ENCODE measurements around the gene FBXO33. TPM values are rescaled to one million over a fixed set of nuclear protein-coding genes. Genes with fewer than 3 reads are reported as not detected.

FBXO33 gene
- total RNA-seq, 1 experiment from 2014 or later, result 9.7 TPM

DNA sequence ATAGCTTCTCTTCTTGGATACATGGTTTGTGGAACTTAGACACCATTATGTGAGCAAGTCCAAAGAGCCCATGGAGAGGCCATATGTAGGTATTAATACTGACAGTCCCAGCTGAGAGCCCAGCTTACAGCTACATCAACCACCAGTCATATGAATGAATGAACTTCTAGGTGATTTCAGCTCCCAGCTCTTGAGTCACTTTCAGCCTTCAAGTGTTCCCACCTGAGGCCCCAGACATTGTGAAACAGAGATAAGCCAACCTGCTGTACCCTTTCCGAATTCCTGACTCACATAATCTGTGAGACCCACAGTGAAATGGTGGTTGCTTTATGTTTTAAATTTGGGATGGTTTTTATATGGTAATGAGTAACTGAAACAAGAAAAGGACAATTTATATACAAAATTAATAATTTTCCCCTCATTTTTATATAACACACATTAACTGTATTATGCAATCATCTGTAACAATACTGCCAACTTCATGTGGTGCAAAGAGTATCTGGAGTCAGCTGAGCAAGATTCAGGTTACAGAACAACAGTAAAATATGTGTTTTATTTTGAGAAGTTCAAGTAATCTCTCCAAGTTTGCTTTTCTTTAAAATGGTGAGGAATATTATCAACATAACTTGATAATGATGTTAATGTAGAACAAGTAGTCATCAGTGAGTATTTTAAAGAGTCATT lies 27.7 kb upstream of the FBXO33 start:
- Histone ChIP-seq H3K4me2 (ENCODE audit: low read length) (no peak overlapping the region), H3K9me2 (ENCODE audit: insufficient read depth) (no peaks in the 10 kb centered on the region), H4K20me1 (ENCODE audit: insufficient read depth) (no peaks in the 10 kb centered on the region), H3K4me1 (ENCODE audit: control insufficient read depth in 1 of 2, insufficient read depth in 2 of 2, low read length in 2 of 2) (no peaks in the 10 kb centered on the region), H3K36me3 (ENCODE audit: control insufficient read depth in 1 of 2, insufficient read depth in 2 of 2, low read length in 2 of 2) (no peaks in the 10 kb centered on the region), H3K27ac (ENCODE audit: low read depth, low read length) (no peak overlapping the region), H3K27me3 (ENCODE audit: insufficient read depth, low read length) (no peaks in the 10 kb centered on the region), H3K9ac (ENCODE audit: low read length) (no peak overlapping the region), H2AFZ (ENCODE audit: low read depth, low read length, poor library complexity, severe bottlenecking) (no peak overlapping the region), H3K4me3 (replicated peaks in 1 of 2; ENCODE audit: low read depth in 1 of 2, low read length in 2 of 2) (no peak overlapping the region), H3K79me2 (ENCODE audit: insufficient read depth, low read length) (no peaks in the 10 kb centered on the region), H3K9me3 (ENCODE audit: control insufficient read depth in 1 of 2, insufficient read depth in 1 of 2, low read depth in 1 of 2, low read length in 2 of 2) (no peaks in the 10 kb centered on the region)
- TF ChIP-seq CEBPB (IDR thresholded peaks at IDR 0.05; ENCODE audit: low read depth) (0 out of 2 replicates have a peak, but pooled peaks have one; percentile 36), SP1 (IDR thresholded peaks at IDR 0.05; ENCODE audit: low read depth) (no peak), SIN3A (IDR thresholded peaks at IDR 0.05; ENCODE audit: low read depth) (no peak), ELF1 (IDR thresholded peaks at IDR 0.05; ENCODE audit: borderline replicate concordance, low read depth) (no peak), REST (IDR thresholded peaks at IDR 0.05; ENCODE audit: low read depth) (no peak)
- BruUV-seq (replicated peaks), result no TSS peak
- ChIA-PET POLR2A (no interaction called here), CTCF (interaction anchor here (1.0 to 1.5 kb wide), 2 partner anchors 9 to 44 kb away, joined by 3 to 4 read pairs; no protein-coding TSS in a partner anchor), RAD21 (ENCODE audit: low non-redundant PET in 1 of 2, low total read pairs in 2 of 2, uncharacterized antibody in 2 of 2, unreplicated experiment in 2 of 2) (no interaction called here)
- intact Hi-C loops (cut with micrococcal nuclease), result no loop called here
- no peak for DNase-seq (ENCODE audit: low read depth, low spot score)
- ATAC-seq, result no peak

DNA sequence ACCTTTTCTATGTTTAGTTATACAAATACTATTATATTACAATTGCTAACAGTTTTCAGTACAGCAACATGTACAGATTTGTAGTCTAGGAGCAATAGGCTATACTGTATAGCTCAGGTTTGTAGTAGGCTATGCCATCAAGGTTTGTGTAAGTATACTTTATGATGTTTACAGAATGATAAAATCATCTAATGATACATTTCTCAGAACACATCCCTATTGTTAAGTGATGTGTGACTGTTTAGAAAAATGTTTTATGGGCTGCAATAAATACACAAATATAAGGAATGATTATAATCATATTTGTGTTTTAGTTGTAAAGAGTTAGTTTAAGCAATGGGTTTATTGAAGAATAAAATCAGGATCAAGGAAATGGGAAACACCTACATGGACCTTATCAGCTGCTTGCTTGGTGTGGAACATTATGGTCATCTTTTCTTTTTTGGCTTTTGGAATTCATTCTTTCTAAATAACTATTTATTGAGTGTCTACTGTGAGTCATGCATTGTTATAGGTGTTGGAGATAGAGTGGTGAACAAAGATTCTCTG lies 24.5 kb upstream of the FBXO33 start:
- Histone ChIP-seq H3K36me3 (ENCODE audit: control insufficient read depth in 1 of 2, insufficient read depth in 2 of 2, low read length in 2 of 2) (no peaks in the 10 kb centered on the region), H2AFZ (ENCODE audit: low read depth, low read length, poor library complexity, severe bottlenecking) (no peak overlapping the region), H3K79me2 (ENCODE audit: insufficient read depth, low read length) (no peaks in the 10 kb centered on the region), H3K27ac (ENCODE audit: low read depth, low read length) (no peak overlapping the region), H3K9me2 (ENCODE audit: insufficient read depth) (no peaks in the 10 kb centered on the region), H3K9me3 (ENCODE audit: control insufficient read depth in 1 of 2, insufficient read depth in 1 of 2, low read depth in 1 of 2, low read length in 2 of 2) (no peaks in the 10 kb centered on the region), H3K4me1 (ENCODE audit: control insufficient read depth in 1 of 2, insufficient read depth in 2 of 2, low read length in 2 of 2) (no peaks in the 10 kb centered on the region), H4K20me1 (ENCODE audit: insufficient read depth) (no peaks in the 10 kb centered on the region), H3K9ac (ENCODE audit: low read length) (no peak overlapping the region), H3K4me3 (replicated peaks in 1 of 2; ENCODE audit: low read depth in 1 of 2, low read length in 2 of 2) (no peak overlapping the region), H3K27me3 (ENCODE audit: insufficient read depth, low read length) (no peaks in the 10 kb centered on the region), H3K4me2 (ENCODE audit: low read length) (no peak overlapping the region)
- BruUV-seq (replicated peaks), result no TSS peak
- ATAC-seq, result no peak
- ChIA-PET CTCF (no interaction called here), POLR2A (no interaction called here), RAD21 (ENCODE audit: low non-redundant PET in 1 of 2, low total read pairs in 2 of 2, uncharacterized antibody in 2 of 2, unreplicated experiment in 2 of 2) (no interaction called here)
- intact Hi-C loops (cut with micrococcal nuclease), result no loop called here
- DNase-seq (ENCODE audit: low read depth, low spot score), result no peak
- TF ChIP-seq SRF (IDR thresholded peaks at IDR 0.05; ENCODE audit: low read depth) (no peak), REST (IDR thresholded peaks at IDR 0.05; ENCODE audit: low read depth) (no peak), TCF7L2 (IDR thresholded peaks at IDR 0.05; ENCODE audit: borderline replicate concordance, extremely low read depth, insufficient read depth, insufficient read length) (no peak), YY1 (IDR thresholded peaks at IDR 0.05; ENCODE audit: extremely low read depth, insufficient replicate concordance, low read depth, low read length) (no peak), EZH2 (IDR thresholded peaks at IDR 0.05) (no peak), CBX3 (IDR thresholded peaks at IDR 0.05; ENCODE audit: low read depth) (no peak), RAD21 (IDR thresholded peaks at IDR 0.05; ENCODE audit: low read depth) (no peak), POLR2A (IDR thresholded peaks at IDR 0.05; ENCODE audit: borderline replicate concordance, extremely low read depth, insufficient read depth, insufficient read length) (no peak)

All from HCT116 (cell line).